Eye (tissue), 1 donor: ENCODE data around the gene PARVA.

Experiments used
- DNase-seq: peaks from one replicate; pipeline ENCODE4 v3.0.0-alpha.2; 2015

The PARVA gene

DNA sequence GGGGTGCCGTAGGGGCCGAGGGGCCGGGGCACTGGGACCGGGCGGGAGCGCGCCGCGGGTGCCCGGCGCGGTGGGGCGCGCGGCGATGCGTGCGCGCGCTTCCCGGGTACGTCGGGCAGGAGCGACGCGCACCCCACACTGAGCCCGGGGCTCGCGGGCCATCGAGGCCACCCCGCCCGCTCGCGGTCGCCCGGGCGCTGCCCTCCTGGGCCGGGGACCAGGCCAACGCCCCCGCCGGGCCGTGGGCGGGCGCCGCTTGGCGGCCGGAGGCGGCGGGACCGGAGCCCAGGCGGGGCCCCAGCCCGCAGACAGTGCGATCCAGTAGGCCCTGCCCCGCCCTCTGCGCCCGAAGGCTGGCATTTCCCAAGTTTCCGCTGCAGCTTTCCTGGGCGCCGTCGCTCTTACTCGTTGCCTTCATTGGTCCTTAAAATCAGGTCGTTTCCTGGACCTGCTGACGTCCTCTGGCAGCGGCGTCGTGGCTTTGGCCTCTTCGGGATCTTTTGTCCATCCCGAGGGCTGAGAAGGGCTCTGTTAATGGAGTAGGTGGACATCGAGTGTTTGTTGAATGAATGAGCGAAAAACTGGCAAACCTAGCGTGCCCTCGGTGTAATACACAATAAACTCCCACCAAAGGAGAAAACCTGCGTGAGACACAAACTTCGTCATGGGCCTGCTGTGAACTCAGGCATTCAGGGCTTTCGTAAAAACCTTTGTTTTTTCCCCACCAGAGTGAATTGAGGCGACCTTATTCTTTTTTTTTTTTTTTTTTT lies 638 bp downstream of the PARVA start:
- DNase-seq = peak; percentile 86

GRCh38 chr11:12380565-12381325 lies 3.4 kb downstream of the PARVA start:
- DNase-seq = no peak

- DNase-seq = no peak
These were observed 4.5 kb downstream of the PARVA start for GRCh38 chr11:12381875-12382274.

DNA sequence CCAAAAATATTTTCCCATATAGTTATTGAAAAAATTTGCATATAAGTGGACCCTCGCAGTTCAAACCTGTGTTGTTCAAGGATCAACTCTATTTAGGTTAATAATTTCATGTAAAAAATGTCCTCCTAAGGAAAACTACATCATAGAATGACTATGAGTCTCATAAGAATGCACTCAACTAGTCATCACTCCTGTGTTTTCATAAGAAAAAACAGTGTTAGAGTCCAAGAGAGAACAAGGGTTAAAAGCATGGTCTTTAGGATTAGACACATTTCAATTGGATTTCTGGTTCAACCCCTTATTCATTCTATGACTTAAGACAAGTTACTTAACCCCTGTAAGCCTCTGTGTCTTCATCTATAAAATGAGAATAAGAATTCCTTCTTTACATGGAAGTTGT lies 5.1 kb downstream of the PARVA start:
- no peak for DNase-seq

GRCh38 chr11:12386309-12386708 lies 8.9 kb downstream of the PARVA start:
- DNase-seq = no peak

GRCh38 chr11:12386745-12387144 lies 9.4 kb downstream of the PARVA start:
- no peak for DNase-seq

- no peak for DNase-seq
These were observed 10.8 kb downstream of the PARVA start for GRCh38 chr11:12388173-12388572.

- DNase-seq = no peak
These were observed 11.7 kb downstream of the PARVA start for GRCh38 chr11:12388939-12389670.

GRCh38 chr11:12389676-12390657 lies 12.6 kb downstream of the PARVA start:
- no peak for DNase-seq

GRCh38 chr11:12390687-12391110 lies 13.3 kb downstream of the PARVA start:
- DNase-seq = peak; percentile 64

DNA sequence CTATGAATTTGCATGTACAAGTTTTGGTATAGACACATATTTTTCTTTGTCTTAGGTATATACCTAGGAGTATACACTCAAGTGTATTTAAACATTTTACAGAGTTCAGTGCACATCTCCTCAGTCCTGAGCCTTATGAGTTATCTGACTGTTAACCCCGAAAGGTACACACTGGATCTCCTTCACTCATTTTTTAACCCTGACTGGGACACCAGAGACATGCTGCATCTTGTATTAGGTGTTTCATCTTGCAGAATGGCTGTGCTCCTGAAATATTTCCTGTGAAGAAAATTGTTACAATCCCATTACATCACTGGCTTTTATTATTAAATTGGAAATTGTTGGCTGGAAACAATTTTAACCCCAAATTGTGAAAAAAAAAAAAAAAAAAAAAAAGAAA lies 15.3 kb downstream of the PARVA start:
- DNase-seq = no peak

GRCh38 chr11:12393691-12394090 lies 16.3 kb downstream of the PARVA start:
- no peak for DNase-seq

DNA sequence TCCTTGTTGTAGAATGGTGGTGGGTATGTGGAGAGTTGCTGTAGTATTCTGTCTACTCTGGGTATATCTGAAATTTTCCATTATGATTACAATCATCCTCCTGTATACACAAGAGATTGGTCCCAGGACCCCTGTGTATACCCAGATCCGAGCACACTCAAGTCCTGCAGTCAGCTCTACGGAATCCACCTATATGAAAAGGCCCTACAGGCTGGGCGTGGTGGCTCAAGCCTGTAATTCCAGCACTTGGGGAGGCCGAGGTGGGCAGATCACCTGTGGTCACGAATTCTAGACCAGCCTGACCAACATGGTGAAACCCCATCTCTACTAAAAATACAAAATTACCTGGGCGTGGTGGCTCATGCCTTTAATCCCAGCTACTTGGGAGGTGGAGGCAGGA lies 17.2 kb downstream of the PARVA start:
- no peak for DNase-seq

GRCh38 chr11:12395333-12395732 lies 18.0 kb downstream of the PARVA start:
- DNase-seq = no peak

DNA sequence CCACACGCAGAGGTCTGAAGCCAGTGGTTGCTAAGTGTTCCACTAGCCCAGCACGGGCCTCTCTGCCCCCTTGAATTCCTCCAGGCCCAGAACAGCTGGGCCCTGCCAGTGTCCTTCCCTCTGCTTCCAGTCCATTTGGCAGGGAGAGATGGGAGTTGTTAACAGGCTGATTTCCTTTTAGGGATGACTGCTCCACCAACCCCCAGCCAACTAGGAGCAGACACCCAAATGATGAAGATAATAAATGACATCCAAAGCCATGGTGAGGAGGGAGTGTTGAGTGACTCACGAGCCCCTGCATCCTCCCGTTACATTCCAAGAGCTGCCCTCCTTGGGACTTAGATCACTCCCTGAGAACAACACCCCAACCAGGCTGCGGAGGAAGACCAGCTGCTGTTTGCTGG lies 20.6 kb downstream of the PARVA start:
- peak; percentile 87 for DNase-seq

- no peak for DNase-seq
These were observed 22.0 kb downstream of the PARVA start for GRCh38 chr11:12399355-12399754.

GRCh38 chr11:12402025-12402424 lies 24.7 kb downstream of the PARVA start:
- no peak for DNase-seq

DNA sequence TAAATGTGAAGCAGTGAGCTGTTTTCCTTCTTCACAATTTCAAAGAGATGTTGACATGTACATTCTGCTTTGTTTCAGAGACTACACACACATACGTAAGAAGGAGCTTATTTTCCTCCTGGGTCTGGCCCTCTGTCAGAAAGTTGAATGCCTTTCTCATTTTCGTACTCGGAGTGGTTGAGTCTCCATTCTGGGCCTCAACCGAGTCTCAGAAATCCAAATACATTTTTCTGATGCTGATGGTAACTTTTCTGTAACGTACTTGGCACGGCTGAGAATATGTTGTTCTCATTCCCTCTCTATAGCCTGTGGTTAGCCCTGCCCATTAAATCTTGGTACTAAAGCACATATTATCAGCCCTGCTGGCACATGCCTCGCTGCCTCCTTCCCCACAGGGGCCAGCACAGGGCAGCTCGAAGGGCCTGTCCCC lies 25.3 kb downstream of the PARVA start:
- DNase-seq = no peak

- DNase-seq = no peak
These were observed 26.0 kb downstream of the PARVA start for GRCh38 chr11:12403122-12403996.

DNA sequence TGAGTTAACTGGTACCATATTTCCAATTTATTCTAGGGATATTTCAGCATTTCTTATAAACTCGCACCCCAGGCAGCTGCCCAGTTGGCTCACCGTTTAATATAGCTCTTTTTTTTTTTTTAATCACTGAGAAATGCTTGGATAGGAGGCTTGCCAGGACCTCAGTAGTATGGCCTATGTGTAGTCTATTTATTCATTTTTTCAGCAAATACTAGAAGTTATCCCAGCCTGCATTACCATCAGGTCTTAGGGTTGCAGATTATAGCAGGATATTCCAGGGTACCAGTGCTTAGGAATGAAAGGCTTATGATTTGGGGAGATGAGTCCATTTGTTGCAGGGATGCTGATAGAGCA lies 26.6 kb downstream of the PARVA start:
- no peak for DNase-seq

GRCh38 chr11:12404436-12404835 lies 27.1 kb downstream of the PARVA start:
- no peak for DNase-seq
